HepG2 (cell line): ENCODE results near the gene NEU1. TPM values are rescaled to one million over a fixed set of nuclear protein-coding genes. Genes with fewer than 3 reads are reported as not detected.

Experiments
- BRF2 ChIP-seq: sonication (generic); formaldehyde crosslinking; IDR thresholded peaks from 2 replicates; pipeline ENCODE4 v1.8.1; 2022; ENCODE audit warnings: mild to moderate bottlenecking, missing genetic modification reagents
- ELF1 ChIP-seq: sonication (generic); formaldehyde crosslinking; IDR thresholded peaks from 2 replicates; pipeline ENCODE4 v1.4.0; 2020; ENCODE audit warnings: missing genetic modification reagents
- JUNB ChIP-seq: sonication (generic); formaldehyde crosslinking; IDR thresholded peaks from 2 replicates; pipeline ENCODE4 v1.8.0; 2022; ENCODE audit warnings: missing genetic modification reagents, mild to moderate bottlenecking, borderline replicate concordance
- MNT ChIP-seq: fragments of 450-650 bp; IDR thresholded peaks from 2 replicates; pipeline ENCODE4 v1.6.1; 2016
- NCOA5 ChIP-seq: sonication (generic); formaldehyde crosslinking; IDR thresholded peaks from 2 replicates; pipeline ENCODE4 v1.4.0; 2020; ENCODE audit warnings: missing genetic modification reagents
- NFE2L1 ChIP-seq: sonication (generic); formaldehyde crosslinking; IDR thresholded peaks from 2 replicates; pipeline ENCODE4 v1.4.0; 2020; ENCODE audit warnings: missing genetic modification reagents, mild to moderate bottlenecking, borderline replicate concordance
- PHF5A ChIP-seq: IDR thresholded peaks from one replicate; pipeline ENCODE4 v1.6.1; 2018; ENCODE audit warnings: low read depth, missing genetic modification reagents; ENCODE audit not compliant: unreplicated experiment
- PLSCR1 ChIP-seq: sonication (generic); formaldehyde crosslinking; IDR thresholded peaks from 2 replicates; pipeline ENCODE4 v1.5.0; 2020; ENCODE audit warnings: missing genetic modification reagents, mild to moderate bottlenecking, borderline replicate concordance
- RELA ChIP-seq: sonication (generic); formaldehyde crosslinking; IDR thresholded peaks from 2 replicates; pipeline ENCODE4 v1.4.0; 2020; ENCODE audit warnings: missing genetic modification reagents
- RXRB ChIP-seq: IDR thresholded peaks from 2 replicates; pipeline ENCODE4 v1.6.1; 2016; ENCODE audit warnings: borderline replicate concordance, missing genetic modification reagents, missing compliant biosample characterization
- SOX6 ChIP-seq, 2 experiments: fragments of 450-650 bp in 1 of 2; sonication (generic) in 1 of 2; formaldehyde crosslinking in 1 of 2; IDR thresholded peaks; 2 replicates each; pipeline versions ENCODE4 v1.4.0 to v1.6.1; 2017 to 2020; ENCODE audit warnings: antibody characterized with exemption in 1 of 2, mild to moderate bottlenecking in 1 of 2, missing genetic modification reagents in 1 of 2
- SRY ChIP-seq: sonication (generic); formaldehyde crosslinking; IDR thresholded peaks from 2 replicates; pipeline ENCODE4 v1.8.0; 2022; ENCODE audit warnings: mild to moderate bottlenecking, missing genetic modification reagents
- TERF1 ChIP-seq: sonication (generic); formaldehyde crosslinking; IDR thresholded peaks from 2 replicates; pipeline ENCODE4 v1.8.0; 2022; ENCODE audit warnings: mild to moderate bottlenecking, missing genetic modification reagents, moderate library complexity
- ZBTB21 ChIP-seq: sonication (generic); formaldehyde crosslinking; IDR thresholded peaks from 2 replicates; pipeline ENCODE4 v1.4.0; 2020; ENCODE audit warnings: missing genetic modification reagents
- ZMAT3 ChIP-seq: sonication (generic); formaldehyde crosslinking; conservative IDR thresholded peaks from 2 replicates; pipeline ENCODE4 v1.7.0; 2021; ENCODE audit warnings: missing genetic modification reagents
- ZNF101 ChIP-seq: sonication (generic); formaldehyde crosslinking; IDR thresholded peaks from 2 replicates; pipeline ENCODE4 v1.4.0; 2020; ENCODE audit warnings: mild to moderate bottlenecking, low read depth, missing genetic modification reagents, borderline replicate concordance
- ZNF296 ChIP-seq: sonication (generic); formaldehyde crosslinking; conservative IDR thresholded peaks from 2 replicates; pipeline ENCODE4 v1.5.0; 2020; ENCODE audit warnings: mild to moderate bottlenecking, missing genetic modification reagents
- ZNF337 ChIP-seq: sonication (generic); formaldehyde crosslinking; IDR thresholded peaks from 2 replicates; pipeline ENCODE4 v1.5.1; 2020; ENCODE audit warnings: missing genetic modification reagents, low read depth, mild to moderate bottlenecking, borderline replicate concordance
- ZNF512 ChIP-seq: sonication (generic); formaldehyde crosslinking; IDR thresholded peaks from 2 replicates; pipeline ENCODE4 v1.4.0; 2020; ENCODE audit warnings: mild to moderate bottlenecking, missing genetic modification reagents
- ZNF576 ChIP-seq: sonication (generic); formaldehyde crosslinking; IDR thresholded peaks from 2 replicates; pipeline ENCODE4 v1.4.0; 2020; ENCODE audit warnings: mild to moderate bottlenecking, missing genetic modification reagents
- ZNF615 ChIP-seq: sonication (generic); formaldehyde crosslinking; IDR thresholded peaks from 2 replicates; pipeline ENCODE4 v1.5.0; 2020; ENCODE audit warnings: mild to moderate bottlenecking, missing genetic modification reagents, borderline replicate concordance
- ZNF792 ChIP-seq: IDR thresholded peaks from 2 replicates; pipeline ENCODE4 v1.6.1; 2016
- ZNF841 ChIP-seq: sonication (generic); formaldehyde crosslinking; IDR thresholded peaks from 2 replicates; pipeline ENCODE4 v1.8.1; 2023; ENCODE audit warnings: missing genetic modification reagents, borderline replicate concordance
- ZNF879 ChIP-seq: sonication (generic); formaldehyde crosslinking; IDR thresholded peaks from 2 replicates; pipeline ENCODE4 v1.8.1; 2023; ENCODE audit warnings: missing genetic modification reagents
- polyA plus RNA-seq, 8 experiments: library from polyadenylated mRNA; depleted of rRNA in 3 of 8; stranded (reverse) in 7 of 8; unstranded in 1 of 8; fragments of >200 nt; fragmentation: Illumina TruSeq in 4 of 8; extraction: Trizol in 4 of 8; gene quantifications; 2 replicates each; pipeline versions ENCODE4 v1.2.1 to v1.2.3, GENCODE V29; 2011 to 2016; ENCODE audit warnings: low read depth in 4 of 8, missing spikeins in 1 of 8, mixed read lengths in 1 of 8; ENCODE audit not compliant: insufficient read depth in 1 of 8
- total RNA-seq, 5 experiments: library from RNA; depleted of rRNA; stranded (reverse); fragments of >200 nt; fragmentation: Illumina TruSeq; extraction: Trizol; gene quantifications; 2 replicates each; pipeline ENCODE4 v1.2.3, GENCODE V29; 2016; ENCODE audit warnings: low read depth in 1 of 5

Gene NEU1
- total and polyA plus RNA-seq, 2 of the 13 experiments (the other 11 are each of a cell fraction or from before 2014, with no cell fraction given) = 215 to 297 TPM

- TF ChIP-seq ZNF615 (CRISPR knock-in tag) (no peak), RELA (CRISPR knock-in tag) (no peak), SOX6 (IDR thresholded peaks at IDR 0.05) (no peak), SOX6 (CRISPR knock-in tag; IDR thresholded peaks at IDR 0.05) (no peak), ZNF792 (CRISPR knock-in tag) (no peak), JUNB (CRISPR knock-in tag) (no peak), BRF2 (CRISPR knock-in tag) (no peak), ZNF101 (CRISPR knock-in tag) (no peak), ZNF512 (CRISPR knock-in tag) (no peak), PLSCR1 (CRISPR knock-in tag) (no peak), ZNF879 (no peak), ZNF296 (CRISPR knock-in tag) (no peak), SRY (CRISPR knock-in tag) (no peak), PHF5A (CRISPR knock-in tag) (no peak), NFE2L1 (CRISPR knock-in tag) (no peak), ZNF841 (CRISPR knock-in tag) (no peak), ZNF337 (CRISPR knock-in tag) (no peak), ZBTB21 (CRISPR knock-in tag) (no peak), MNT (no peak), ELF1 (CRISPR knock-in tag) (no peak), ZMAT3 (no peak), TERF1 (CRISPR knock-in tag) (no peak), NCOA5 (CRISPR knock-in tag) (no peak), RXRB (CRISPR knock-in tag) (no peak), ZNF576 (CRISPR knock-in tag) (no peak)
These were observed 41.2 kb downstream of the NEU1 start (continued) for GRCh38 chr6:31821301-31822035.
